Stomach smooth muscle (tissue), 2 donors: ENCODE data around the gene SERINC2.
"Not testable (repeated sequence)": the region's sequence is repeated elsewhere in the genome, so short reads cannot be mapped to it uniquely, and the experiment has no call there.

ENCODE experiments used
- H3K27ac ChIP-seq: one replicate; pipeline ENCODE4 v1.7.0; 2013; ENCODE audit warnings: mild to moderate bottlenecking, low read length, inconsistent platforms
- H3K27me3 ChIP-seq, 2 donors: one replicate each; pipeline ENCODE4 v1.7.0; 2013; ENCODE audit warnings: low read length in 2 of 2; ENCODE audit not compliant: insufficient read depth in 2 of 2, control insufficient read depth in 1 of 2
- H3K36me3 ChIP-seq, 2 donors: one replicate each; pipeline ENCODE4 v1.7.0; 2013; ENCODE audit warnings: low read length in 2 of 2; ENCODE audit not compliant: control insufficient read depth in 2 of 2, insufficient read depth in 2 of 2
- H3K4me1 ChIP-seq: one replicate; pipeline ENCODE4 v1.7.0; 2013; ENCODE audit warnings: low read length; ENCODE audit not compliant: control insufficient read depth, insufficient read depth
- H3K4me3 ChIP-seq, 2 donors: one replicate each; pipeline ENCODE4 v1.7.0; 2013; ENCODE audit warnings: low read length in 2 of 2
- H3K9ac ChIP-seq, 2 donors: one replicate each; pipeline ENCODE4 v1.7.0; 2013; ENCODE audit warnings: low read length in 2 of 2, mild to moderate bottlenecking in 1 of 2
- H3K9me3 ChIP-seq, 2 donors: one replicate each; pipeline ENCODE4 v1.7.0; 2013; ENCODE audit warnings: low read length in 2 of 2; ENCODE audit not compliant: control insufficient read depth in 2 of 2
- donor health status: healthy.
- donor health status: Pancreatic carcinoma.

SERINC2 gene

GRCh38 chr1:31425301-31426081 lies 12.5 kb downstream of the SERINC2 start:
- Histone ChIP-seq H3K36me3 (no peaks in the 10 kb centered on the region), H3K27ac (no peak overlapping the region), H3K9ac (no peak overlapping the region), H3K4me3 (no peak overlapping the region), H3K4me1 (no peaks in the 10 kb centered on the region), H3K27me3 (peaks cover 0 to 5% of the 10 kb centered on the region in 2 donors), H3K9me3 (no peaks in the 10 kb centered on the region)

- H3K9me3 ChIP-seq = no peaks in the 10 kb centered on the region
- no peak overlapping the region for H3K27ac ChIP-seq
- no peak overlapping the region for H3K4me3 ChIP-seq
- H3K36me3 ChIP-seq = no peaks in the 10 kb centered on the region
- peaks cover 0 to 5% of the 10 kb centered on the region in 2 donors for H3K27me3 ChIP-seq
- H3K9ac ChIP-seq = no peak overlapping the region
- H3K4me1 ChIP-seq = no peaks in the 10 kb centered on the region
These were observed 13.4 kb downstream of the SERINC2 start for GRCh38 chr1:31426249-31426922.

DNA sequence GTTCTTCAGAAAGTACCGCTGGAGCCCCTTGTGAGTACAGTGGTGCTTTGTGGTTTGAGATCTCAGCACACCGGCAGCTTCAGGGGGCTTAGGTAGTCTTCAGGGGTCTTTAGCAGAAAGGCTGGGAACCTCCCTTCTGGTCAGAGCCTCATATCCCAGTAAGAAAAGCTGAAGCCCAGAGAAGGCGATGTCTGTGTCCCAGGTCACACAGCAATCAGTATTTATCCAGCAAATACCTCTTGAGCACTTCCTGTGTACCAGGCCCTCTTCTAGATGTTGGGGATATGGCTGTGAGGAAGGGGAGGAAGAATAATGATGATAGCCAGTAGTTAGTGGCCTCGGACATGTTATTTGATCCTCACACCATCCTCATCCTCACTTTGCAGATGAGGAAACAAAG lies 14.3 kb downstream of the SERINC2 start:
- Histone ChIP-seq H3K9ac (no peak overlapping the region), H3K36me3 (no peaks in the 10 kb centered on the region), H3K27me3 (peaks cover 0 to 5% of the 10 kb centered on the region in 2 donors), H3K4me3 (no peak overlapping the region), H3K27ac (no peak overlapping the region), H3K9me3 (no peaks in the 10 kb centered on the region), H3K4me1 (no peaks in the 10 kb centered on the region)

DNA sequence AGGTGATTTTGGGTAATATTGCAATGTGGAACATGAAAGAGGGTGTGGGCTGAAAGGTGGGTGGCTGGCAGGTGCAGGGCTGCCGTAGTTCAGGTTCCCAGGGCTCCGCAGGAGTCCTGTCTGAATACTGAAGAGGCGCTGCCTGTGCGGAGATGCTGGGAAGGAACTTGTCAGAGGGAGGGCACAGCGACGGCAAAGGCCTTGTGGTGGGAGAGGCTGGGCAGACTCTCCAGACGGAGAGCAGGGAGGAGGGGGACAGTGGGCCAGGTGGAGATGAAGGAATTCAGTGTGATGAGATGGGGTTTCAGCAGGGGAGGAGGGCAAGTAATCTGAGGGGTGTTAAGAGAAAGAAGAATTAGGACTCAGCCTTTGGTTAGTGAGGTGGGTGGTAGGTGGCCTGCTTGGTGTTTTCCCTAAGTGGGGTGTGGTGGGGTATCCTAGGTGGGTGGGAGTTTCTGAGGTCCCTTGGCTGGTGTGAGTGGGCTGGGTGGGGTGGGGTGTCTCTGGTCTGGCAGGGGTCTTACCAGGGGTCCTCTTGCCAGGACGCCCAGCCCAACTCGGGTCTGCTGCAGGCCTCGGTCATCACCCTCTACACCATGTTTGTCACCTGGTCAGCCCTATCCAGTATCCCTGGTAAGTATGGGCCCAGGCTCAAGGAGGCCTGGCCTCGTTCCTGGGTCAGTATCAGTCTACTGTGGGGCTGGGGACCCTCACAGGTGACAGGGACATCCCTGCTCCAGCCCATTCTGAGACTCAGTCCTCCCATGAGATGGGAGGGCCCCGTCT lies 15.6 kb downstream of the SERINC2 start:
- Histone ChIP-seq H3K27ac (no peak overlapping the region), H3K4me3 (no peak overlapping the region)

DNA sequence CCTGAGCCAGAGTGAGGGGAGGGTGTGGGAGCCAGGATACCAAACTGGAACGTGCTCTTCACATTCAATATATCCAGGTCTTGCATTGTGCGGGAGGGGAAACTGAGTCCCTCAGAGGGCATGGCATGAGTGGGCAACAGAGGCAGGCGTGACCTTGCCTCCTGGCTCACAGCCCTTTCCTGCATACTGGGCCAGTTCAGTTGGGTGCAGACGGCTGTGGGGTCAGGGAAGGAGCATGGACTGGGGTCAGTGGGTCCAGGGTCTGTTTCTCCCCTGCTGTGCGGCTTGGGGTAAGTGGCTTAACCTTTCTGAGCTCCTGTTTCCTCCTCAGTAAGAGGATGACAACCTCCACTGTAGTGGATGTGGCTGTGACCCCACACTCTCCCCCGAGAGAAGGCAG lies 16.6 kb downstream of the SERINC2 start:
- Histone ChIP-seq H3K27me3 (peaks cover 0 to 4% of the 10 kb centered on the region in 2 donors), H3K27ac (no peak overlapping the region), H3K36me3 (no peaks in the 10 kb centered on the region), H3K9me3 (no peaks in the 10 kb centered on the region), H3K4me3 (no peak overlapping the region), H3K9ac (no peak overlapping the region), H3K4me1 (no peaks in the 10 kb centered on the region)

More for the DNA sequence above, 15.6 kb downstream of the SERINC2 start:
- peaks cover 0 to 4% of the 10 kb centered on the region in 2 donors for H3K27me3 ChIP-seq
- H3K4me1 ChIP-seq = no peaks in the 10 kb centered on the region
- H3K9me3 ChIP-seq = no peaks in the 10 kb centered on the region
- no peak overlapping the region for H3K9ac ChIP-seq
- H3K36me3 ChIP-seq = no peaks in the 10 kb centered on the region

- not testable (repeated sequence) for H3K9me3 ChIP-seq, H3K27me3 ChIP-seq, H3K4me3 ChIP-seq, H3K9ac ChIP-seq, H3K36me3 ChIP-seq, H3K4me1 ChIP-seq, H3K27ac ChIP-seq
These were observed 18.6 kb downstream of the SERINC2 start for GRCh38 chr1:31431351-31432257.

DNA sequence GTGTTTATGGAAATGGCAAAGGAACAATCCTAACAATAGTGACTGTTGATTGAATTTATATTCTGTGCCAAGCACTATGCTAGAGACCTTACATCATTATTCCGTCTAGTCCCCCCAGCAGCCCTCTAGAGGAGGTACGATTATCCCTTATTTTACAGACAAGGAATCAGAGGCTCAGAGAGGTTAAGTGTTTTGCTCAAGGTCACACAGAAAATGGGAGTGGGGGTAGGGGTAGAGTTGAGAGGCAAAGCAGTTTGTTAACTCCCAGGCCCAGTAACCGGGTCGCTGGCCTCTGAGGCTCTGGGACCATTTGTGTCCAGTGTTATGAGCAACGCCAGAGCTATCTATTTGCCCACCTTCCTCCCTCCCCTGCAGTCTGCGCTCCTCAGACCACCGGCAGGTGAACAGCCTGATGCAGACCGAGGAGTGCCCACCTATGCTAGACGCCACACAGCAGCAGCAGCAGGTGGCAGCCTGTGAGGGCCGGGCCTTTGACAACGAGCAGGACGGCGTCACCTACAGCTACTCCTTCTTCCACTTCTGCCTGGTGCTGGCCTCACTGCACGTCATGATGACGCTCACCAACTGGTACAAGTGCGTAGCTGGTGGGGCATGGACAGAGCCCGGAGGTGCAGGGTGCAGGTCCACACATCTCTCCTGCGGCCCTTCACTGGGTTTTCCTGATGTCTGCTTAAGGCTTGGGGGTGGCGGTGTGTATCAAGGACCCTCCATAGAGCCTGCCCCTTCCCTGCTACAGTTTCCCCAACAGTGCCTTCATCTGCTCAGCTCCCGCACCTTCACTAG lies 19.8 kb downstream of the SERINC2 start:
- Histone ChIP-seq H3K4me3 (no peak overlapping the region), H3K9me3 (no peaks in the 10 kb centered on the region), H3K36me3 (no peaks in the 10 kb centered on the region), H3K27me3 (peaks cover 0 to 4% of the 10 kb centered on the region in 2 donors), H3K27ac (no peak overlapping the region), H3K4me1 (no peaks in the 10 kb centered on the region), H3K9ac (no peak overlapping the region)

GRCh38 chr1:31433396-31433930 lies 20.4 kb downstream of the SERINC2 start:
- H3K27ac ChIP-seq = no peak overlapping the region
- no peaks in the 10 kb centered on the region for H3K36me3 ChIP-seq
- H3K9me3 ChIP-seq = no peaks in the 10 kb centered on the region
- H3K9ac ChIP-seq = no peak overlapping the region
- peaks cover 0 to 4% of the 10 kb centered on the region in 2 donors for H3K27me3 ChIP-seq
- no peak overlapping the region for H3K4me3 ChIP-seq
- H3K4me1 ChIP-seq = no peaks in the 10 kb centered on the region

GRCh38 chr1:31434101-31434871 lies 21.3 kb downstream of the SERINC2 start:
- H3K9me3 ChIP-seq = no peaks in the 10 kb centered on the region
- H3K9ac ChIP-seq = no peak overlapping the region
- no peaks in the 10 kb centered on the region for H3K36me3 ChIP-seq
- no peak overlapping the region for H3K4me3 ChIP-seq
- no peak overlapping the region for H3K27ac ChIP-seq
- no peaks in the 10 kb centered on the region for H3K4me1 ChIP-seq
- peaks cover 0 to 2% of the 10 kb centered on the region in 2 donors for H3K27me3 ChIP-seq
